Neural cell (in vitro differentiated cells): ENCODE results near the gene IREB2. TPM values are rescaled to one million over a fixed set of nuclear protein-coding genes. Genes with fewer than 3 reads are reported as not detected.

ENCODE experiments used
- H2AFZ ChIP-seq: fragments of 200-600, 300-800 bp; sonication (generic), shearing (Covaris generic); 2 replicates; pipeline ENCODE4 v1.6.0; 2014; ENCODE audit warnings: low read depth, mild to moderate bottlenecking, antibody characterized with exemption, low read length, moderate library complexity
- H3F3A ChIP-seq: fragments of 200-600 bp; shearing (Covaris generic); 2 replicates; pipeline ENCODE4 v1.6.1; 2016; ENCODE audit warnings: mild to moderate bottlenecking, moderate library complexity, mixed read lengths, antibody characterized with exemption, low read length; ENCODE audit not compliant: insufficient read depth, poor library complexity, severe bottlenecking
- H3K27ac ChIP-seq: fragments of 200-600, 300-800 bp; sonication (generic), shearing (Covaris generic); 2 replicates; pipeline ENCODE4 v1.5.1; 2014; ENCODE audit warnings: mild to moderate bottlenecking, low read length, moderate library complexity
- H3K27me3 ChIP-seq: fragments of 300-800, 200-600 bp; sonication (generic), shearing (Covaris generic); 2 replicates; pipeline ENCODE4 v1.6.0; 2014; ENCODE audit warnings: mild to moderate bottlenecking, low read depth, low read length, moderate library complexity; ENCODE audit not compliant: insufficient read depth
- H3K36me3 ChIP-seq: fragments of 300-800, 200-600 bp; sonication (generic), shearing (Covaris generic); 2 replicates; pipeline ENCODE4 v1.5.1; 2014; ENCODE audit warnings: mild to moderate bottlenecking, antibody characterized with exemption, low read length, moderate library complexity; ENCODE audit not compliant: insufficient read depth
- H3K4me2 ChIP-seq: fragments of 300-800, 200-600 bp; sonication (generic), shearing (Covaris generic); 2 replicates; pipeline ENCODE4 v1.6.0; 2014; ENCODE audit warnings: mild to moderate bottlenecking, low read length
- H3K4me3 ChIP-seq: fragments of 300-800, 200-600 bp; sonication (generic), shearing (Covaris generic); 2 replicates; pipeline ENCODE4 v1.5.1; 2014; ENCODE audit warnings: mild to moderate bottlenecking, low read length, moderate library complexity
- H3K79me2 ChIP-seq: fragments of 200-600 bp; shearing (Covaris generic); replicated peaks from 2 replicates; pipeline ENCODE4 v1.6.0; 2014; ENCODE audit warnings: mild to moderate bottlenecking, low read length, moderate library complexity; ENCODE audit not compliant: insufficient read depth
- H3K9ac ChIP-seq: fragments of 300-800, 200-600 bp; sonication (generic), shearing (Covaris generic); 2 replicates; pipeline ENCODE4 v1.6.1; 2016; ENCODE audit warnings: mild to moderate bottlenecking, low read length, mixed read lengths
- H3K9me2 ChIP-seq: fragments of 200-600 bp; shearing (Covaris generic); 2 replicates; pipeline ENCODE4 v1.6.1; 2016; ENCODE audit warnings: mild to moderate bottlenecking, low read length, mixed read lengths; ENCODE audit not compliant: insufficient read depth
- H3K9me3 ChIP-seq: fragments of 200-600, 300-800 bp; sonication (generic), shearing (Covaris generic); 2 replicates; pipeline ENCODE4 v1.6.1; 2016; ENCODE audit warnings: mild to moderate bottlenecking, mixed run types, low read length, moderate library complexity, mixed read lengths
- H4K20me1 ChIP-seq: fragments of 200-600 bp; shearing (Covaris generic); 2 replicates; pipeline ENCODE4 v1.6.1; 2016; ENCODE audit warnings: mild to moderate bottlenecking, mixed run types; ENCODE audit not compliant: insufficient read depth
- EP300 ChIP-seq: fragments of 450-650 bp; conservative IDR thresholded peaks from 2 replicates; pipeline ENCODE4 v1.6.1; 2014; ENCODE audit warnings: antibody characterized with exemption, mild to moderate bottlenecking, moderate library complexity; ENCODE audit not compliant: poor library complexity, severe bottlenecking
- EZH2 ChIP-seq: fragments of 200-600, 300-800 bp; shearing (Covaris generic), sonication (generic); IDR thresholded peaks from 2 replicates; pipeline ENCODE4 v1.6.1; 2014; ENCODE audit warnings: antibody characterized with exemption, low read length, borderline replicate concordance, mild to moderate bottlenecking; ENCODE audit not compliant: insufficient read depth, poor library complexity, severe bottlenecking
- MXI1 ChIP-seq: fragments of 450-650 bp; conservative IDR thresholded peaks from 2 replicates; pipeline ENCODE4 v1.6.1; 2014; ENCODE audit warnings: antibody characterized with exemption, mild to moderate bottlenecking; ENCODE audit not compliant: poor library complexity, severe bottlenecking
- POLR2AphosphoS5 ChIP-seq: IDR thresholded peaks from 2 replicates; pipeline ENCODE4 v1.6.1; 2012
- RAD21 ChIP-seq: fragments of 450-650 bp; conservative IDR thresholded peaks from 2 replicates; pipeline ENCODE4 v1.6.1; 2014; ENCODE audit warnings: antibody characterized with exemption, mild to moderate bottlenecking, moderate library complexity
- SMC3 ChIP-seq: fragments of 450-650 bp; conservative IDR thresholded peaks from 2 replicates; pipeline ENCODE4 v1.6.1; 2014; ENCODE audit warnings: antibody characterized with exemption, mild to moderate bottlenecking, moderate library complexity; ENCODE audit not compliant: poor library complexity
- TAF1 ChIP-seq: IDR thresholded peaks from 2 replicates; pipeline ENCODE4 v1.6.1; 2012; ENCODE audit warnings: low read depth
- polyA plus RNA-seq: library from polyadenylated mRNA; depleted of rRNA; stranded (reverse); fragments of >200 nt; gene quantifications from 2 replicates; pipeline ENCODE4 v1.2.3, GENCODE V29; 2014
- TF ChIP-seq, protein P1 (sequence below): IDR thresholded peaks from 2 replicates; pipeline ENCODE4 v1.6.1; 2012; ENCODE audit warnings: borderline replicate concordance
- TF ChIP-seq, protein P2 (sequence below): fragments of 450-650 bp; IDR thresholded peaks from 2 replicates; pipeline ENCODE4 v1.5.1; 2014; ENCODE audit warnings: antibody characterized with exemption, mild to moderate bottlenecking, moderate library complexity; ENCODE audit not compliant: poor library complexity, severe bottlenecking

IREB2 gene
- polyA plus RNA-seq, 1 donor from 2014 or later: 45.5 TPM

DNA sequence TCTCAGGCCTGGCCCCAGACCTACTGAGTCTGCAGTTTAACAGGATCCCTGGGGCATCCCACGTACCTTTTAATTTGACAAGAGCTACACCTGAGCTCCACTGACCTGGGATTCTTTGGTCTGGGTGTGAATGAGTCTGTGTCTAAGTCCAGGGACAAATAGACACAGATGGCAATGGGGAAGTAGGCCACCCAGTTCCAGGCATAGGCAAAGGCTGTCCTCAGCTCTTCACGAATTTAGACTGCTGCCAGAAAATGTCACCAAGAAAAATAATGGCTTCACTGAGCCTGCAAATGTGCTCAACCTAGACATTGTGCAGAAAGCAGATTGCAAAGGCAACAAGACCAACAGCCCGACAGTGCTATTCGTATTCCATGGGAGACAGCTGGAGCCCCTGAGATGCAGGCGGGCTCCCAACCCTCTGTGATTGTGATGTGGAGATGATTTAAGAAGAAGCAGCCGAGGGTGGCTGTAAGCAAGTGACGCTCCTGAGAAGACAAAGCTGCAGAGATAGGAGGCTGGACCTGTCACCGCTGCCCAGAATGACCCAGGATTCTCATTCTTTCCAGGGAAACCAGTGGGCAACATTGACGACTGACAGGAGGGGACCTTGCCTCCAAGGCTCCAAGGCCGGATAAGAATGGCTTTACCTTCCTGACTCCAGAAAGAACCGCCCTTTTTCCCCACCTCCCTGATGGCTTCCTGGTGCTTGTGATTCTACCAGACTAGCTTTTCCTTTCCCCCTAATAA lies 39.8 kb upstream of the IREB2 start:
- no peak overlapping the region for H2AFZ ChIP-seq
- no peaks in the 10 kb centered on the region for H3K79me2 ChIP-seq
- H3K9ac ChIP-seq: no peak overlapping the region
- TF ChIP-seq EP300: no peak
- TF ChIP-seq TAF1: no peak
- TF ChIP-seq, protein P1, sequence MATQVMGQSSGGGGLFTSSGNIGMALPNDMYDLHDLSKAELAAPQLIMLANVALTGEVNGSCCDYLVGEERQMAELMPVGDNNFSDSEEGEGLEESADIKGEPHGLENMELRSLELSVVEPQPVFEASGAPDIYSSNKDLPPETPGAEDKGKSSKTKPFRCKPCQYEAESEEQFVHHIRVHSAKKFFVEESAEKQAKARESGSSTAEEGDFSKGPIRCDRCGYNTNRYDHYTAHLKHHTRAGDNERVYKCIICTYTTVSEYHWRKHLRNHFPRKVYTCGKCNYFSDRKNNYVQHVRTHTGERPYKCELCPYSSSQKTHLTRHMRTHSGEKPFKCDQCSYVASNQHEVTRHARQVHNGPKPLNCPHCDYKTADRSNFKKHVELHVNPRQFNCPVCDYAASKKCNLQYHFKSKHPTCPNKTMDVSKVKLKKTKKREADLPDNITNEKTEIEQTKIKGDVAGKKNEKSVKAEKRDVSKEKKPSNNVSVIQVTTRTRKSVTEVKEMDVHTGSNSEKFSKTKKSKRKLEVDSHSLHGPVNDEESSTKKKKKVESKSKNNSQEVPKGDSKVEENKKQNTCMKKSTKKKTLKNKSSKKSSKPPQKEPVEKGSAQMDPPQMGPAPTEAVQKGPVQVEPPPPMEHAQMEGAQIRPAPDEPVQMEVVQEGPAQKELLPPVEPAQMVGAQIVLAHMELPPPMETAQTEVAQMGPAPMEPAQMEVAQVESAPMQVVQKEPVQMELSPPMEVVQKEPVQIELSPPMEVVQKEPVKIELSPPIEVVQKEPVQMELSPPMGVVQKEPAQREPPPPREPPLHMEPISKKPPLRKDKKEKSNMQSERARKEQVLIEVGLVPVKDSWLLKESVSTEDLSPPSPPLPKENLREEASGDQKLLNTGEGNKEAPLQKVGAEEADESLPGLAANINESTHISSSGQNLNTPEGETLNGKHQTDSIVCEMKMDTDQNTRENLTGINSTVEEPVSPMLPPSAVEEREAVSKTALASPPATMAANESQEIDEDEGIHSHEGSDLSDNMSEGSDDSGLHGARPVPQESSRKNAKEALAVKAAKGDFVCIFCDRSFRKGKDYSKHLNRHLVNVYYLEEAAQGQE: no peak
- no peak for TF ChIP-seq RAD21
- TF ChIP-seq SMC3: no peak
- no peak overlapping the region for H3K4me2 ChIP-seq
- no peaks in the 10 kb centered on the region for H4K20me1 ChIP-seq
- H3K9me2 ChIP-seq: no peaks in the 10 kb centered on the region
- H3K9me3 ChIP-seq: no peaks in the 10 kb centered on the region
- no peak overlapping the region for H3K27ac ChIP-seq
- no peaks in the 10 kb centered on the region for H3K36me3 ChIP-seq
- no peak overlapping the region for H3K4me3 ChIP-seq
- no peaks in the 10 kb centered on the region for H3K27me3 ChIP-seq
- H3F3A ChIP-seq: no peaks in the 10 kb centered on the region

DNA sequence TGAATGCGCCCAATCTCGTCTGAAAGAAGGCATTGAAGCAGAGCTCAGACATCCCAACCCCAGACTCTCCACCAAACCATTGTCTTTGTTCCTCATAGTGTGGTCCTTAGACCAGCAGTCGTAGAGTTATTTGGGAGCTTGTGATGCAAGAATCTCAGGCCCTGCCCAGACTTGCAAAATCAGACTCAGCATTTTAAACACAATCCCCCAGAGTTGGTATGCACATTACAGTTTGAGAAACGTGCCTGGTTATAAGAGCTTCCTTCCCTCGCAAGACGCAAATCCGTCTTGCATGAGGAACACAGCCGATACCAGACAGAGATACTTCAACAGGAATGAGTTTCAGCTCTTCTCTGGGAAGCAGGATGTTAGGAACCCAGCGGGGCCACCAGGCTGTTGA lies 38.9 kb upstream of the IREB2 start:
- Histone ChIP-seq H3K9me2 (no peaks in the 10 kb centered on the region), H3K4me3 (no peak overlapping the region), H3K4me2 (no peak overlapping the region), H3K79me2 (no peaks in the 10 kb centered on the region), H3F3A (no peaks in the 10 kb centered on the region), H2AFZ (no peak overlapping the region), H3K27ac (no peak overlapping the region), H3K9ac (no peak overlapping the region), H3K36me3 (no peaks in the 10 kb centered on the region), H4K20me1 (no peaks in the 10 kb centered on the region), H3K27me3 (no peaks in the 10 kb centered on the region), H3K9me3 (no peaks in the 10 kb centered on the region)
- no peak for TF ChIP-seq SMC3

DNA sequence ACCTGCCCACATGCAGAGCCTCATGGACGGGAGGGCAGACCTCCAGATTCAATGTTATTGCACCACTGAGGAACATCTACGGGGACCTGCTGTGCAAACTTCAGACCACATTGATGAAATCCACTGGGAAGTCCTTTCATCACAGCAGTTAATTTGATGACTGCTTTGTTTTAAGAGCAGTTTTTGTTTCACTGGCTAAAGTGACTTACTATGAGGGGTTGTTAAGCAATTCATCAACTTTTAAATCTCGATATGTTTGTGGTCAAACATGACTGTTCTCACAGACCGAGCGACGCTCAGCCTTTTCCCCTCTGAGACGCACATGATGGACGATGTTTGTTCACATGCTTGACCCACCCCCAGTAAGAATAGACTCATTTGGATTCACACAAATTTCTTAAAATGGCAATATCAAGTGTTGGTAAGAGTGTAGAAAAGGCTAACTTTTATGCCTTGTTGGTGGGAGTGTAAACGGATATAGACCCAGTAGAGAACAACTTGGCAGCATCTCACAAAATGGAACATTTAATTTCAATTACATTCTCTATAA lies 35.9 kb upstream of the IREB2 start:
- Histone ChIP-seq H4K20me1 (no peaks in the 10 kb centered on the region), H3K4me3 (no peak overlapping the region), H3K9ac (no peak overlapping the region), H3F3A (no peaks in the 10 kb centered on the region), H3K79me2 (no peaks in the 10 kb centered on the region), H3K27ac (no peak overlapping the region), H3K9me3 (no peaks in the 10 kb centered on the region), H3K9me2 (no peaks in the 10 kb centered on the region), H3K36me3 (no peaks in the 10 kb centered on the region), H2AFZ (no peak overlapping the region), H3K4me2 (no peak overlapping the region), H3K27me3 (no peaks in the 10 kb centered on the region)
- TF ChIP-seq, protein P2, sequence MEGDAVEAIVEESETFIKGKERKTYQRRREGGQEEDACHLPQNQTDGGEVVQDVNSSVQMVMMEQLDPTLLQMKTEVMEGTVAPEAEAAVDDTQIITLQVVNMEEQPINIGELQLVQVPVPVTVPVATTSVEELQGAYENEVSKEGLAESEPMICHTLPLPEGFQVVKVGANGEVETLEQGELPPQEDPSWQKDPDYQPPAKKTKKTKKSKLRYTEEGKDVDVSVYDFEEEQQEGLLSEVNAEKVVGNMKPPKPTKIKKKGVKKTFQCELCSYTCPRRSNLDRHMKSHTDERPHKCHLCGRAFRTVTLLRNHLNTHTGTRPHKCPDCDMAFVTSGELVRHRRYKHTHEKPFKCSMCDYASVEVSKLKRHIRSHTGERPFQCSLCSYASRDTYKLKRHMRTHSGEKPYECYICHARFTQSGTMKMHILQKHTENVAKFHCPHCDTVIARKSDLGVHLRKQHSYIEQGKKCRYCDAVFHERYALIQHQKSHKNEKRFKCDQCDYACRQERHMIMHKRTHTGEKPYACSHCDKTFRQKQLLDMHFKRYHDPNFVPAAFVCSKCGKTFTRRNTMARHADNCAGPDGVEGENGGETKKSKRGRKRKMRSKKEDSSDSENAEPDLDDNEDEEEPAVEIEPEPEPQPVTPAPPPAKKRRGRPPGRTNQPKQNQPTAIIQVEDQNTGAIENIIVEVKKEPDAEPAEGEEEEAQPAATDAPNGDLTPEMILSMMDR: no peak
- TF ChIP-seq POLR2AphosphoS5 (no peak), SMC3 (no peak), TAF1 (no peak), RAD21 (no peak), MXI1 (no peak), EP300 (no peak), EZH2 (no peak)
- TF ChIP-seq, protein P1: no peak
